Measurements from ENCODE around the gene SPATS1. TPM values are rescaled to one million over a fixed set of nuclear protein-coding genes. Genes with fewer than 3 reads are reported as not detected.
"Not testable (repeated sequence)": the region's sequence is repeated elsewhere in the genome, so short reads cannot be mapped to it uniquely, and the experiment has no call there.

The SPATS1 gene
- total RNA-seq, 1 experiment from 2014 or later = not detected

- DNase-seq (ENCODE audit: low read depth, low spot score) = peak; percentile 65
- H3K9me3 ChIP-seq (ENCODE audit: control insufficient read depth, insufficient read depth, low read depth, low read length) = no peaks in the 10 kb centered on the region
- in situ Hi-C loops (cut with HindIII; ENCODE audit: low pct_unique_long_range_greater_than_20kb, low sequenced_read_pairs) (no loop called here), intact Hi-C loops (cut with micrococcal nuclease; ENCODE audit: unreplicated experiment) (no loop called here)
- peak within 1 kb of the TSS; percentile 81 for H3K27ac ChIP-seq (ENCODE audit: low read length)
- POLR2A ChIA-PET = interaction anchor here (0.6 to 0.7 kb wide), 2 partner anchors 16 to 484 kb away, joined by 3 to 4 read pairs; no protein-coding TSS in a partner anchor
- peak; percentile 99 for ATAC-seq
- H3K4me3 ChIP-seq (ENCODE audit: low read depth in 2 of 2, low read length in 2 of 2) = peak within 1 kb of the TSS; percentile 66 to 98
- peaks cover 7% of the 10 kb centered on the region; the same call in 1 of the 2 replicates for H3K4me1 ChIP-seq (ENCODE audit: control insufficient read depth, insufficient read depth, low read length)
- CTCF ChIA-PET = interaction anchor here (0.5 to 1.0 kb wide), 3 partner anchors 13 to 44 kb away, joined by 3 to 4 read pairs (median 3); no protein-coding TSS in a partner anchor
- H3K36me3 ChIP-seq (ENCODE audit: control insufficient read depth, insufficient read depth, low read length) = peaks cover 6% of the 10 kb centered on the region
- peaks cover 4% of the 10 kb centered on the region for H3K27me3 ChIP-seq (ENCODE audit: control insufficient read depth, insufficient read depth, low read length)
- TF ChIP-seq CTCF (IDR thresholded peaks at IDR 0.05) (peak; percentile 98), POLR2AphosphoS5 (IDR thresholded peaks at IDR 0.05; ENCODE audit: low read depth, low read length) (peak; percentile 89), TCF7L2 (IDR thresholded peaks at IDR 0.05; ENCODE audit: low read depth, low read length) (no peak), REST (IDR thresholded peaks at IDR 0.05; ENCODE audit: insufficient read depth in 1 of 2, low read depth in 2 of 2, low read length in 1 of 2) (peak; percentile 10 to 48; a peak in 1 of 4 replicates), SIN3A (IDR thresholded peaks at IDR 0.05; ENCODE audit: borderline replicate concordance, insufficient read depth, low read depth, low read length) (peak; percentile 87; the same call in 1 of the 2 replicates)
- BruUV-seq (replicated peaks) = no TSS peak
Measured at GRCh38 chr6:44312901-44313788, 29.3 kb upstream of the SPATS1 start, which contains the start of gene AARS2. TSS of gene AARS2 (minus strand) at chr6:44313347. CDS start at chr6:44313323, 24 bp downstream.

GRCh38 chr6:44314657-44315056 lies 27.8 kb upstream of the SPATS1 start:
- H3K9me3 ChIP-seq (ENCODE audit: control insufficient read depth, insufficient read depth, low read depth, low read length); intact Hi-C loops (cut with micrococcal nuclease; ENCODE audit: unreplicated experiment); H3K4me3 ChIP-seq (ENCODE audit: low read depth in 2 of 2, low read length in 2 of 2); POLR2A ChIA-PET; H3K36me3 ChIP-seq (ENCODE audit: control insufficient read depth, insufficient read depth, low read length); DNase-seq (ENCODE audit: low read depth, low spot score); H3K27ac ChIP-seq (ENCODE audit: low read length); in situ Hi-C loops (cut with HindIII; ENCODE audit: low pct_unique_long_range_greater_than_20kb, low sequenced_read_pairs); H3K4me1 ChIP-seq (ENCODE audit: control insufficient read depth, insufficient read depth, low read length); BruUV-seq (replicated peaks); ATAC-seq; CTCF ChIA-PET: not testable (repeated sequence)
- peaks cover 14% of the 10 kb centered on the region for H3K27me3 ChIP-seq (ENCODE audit: control insufficient read depth, insufficient read depth, low read length)

- H3K9me3 ChIP-seq (ENCODE audit: control insufficient read depth, insufficient read depth, low read depth, low read length) = no peaks in the 10 kb centered on the region
- in situ Hi-C loops (cut with HindIII; ENCODE audit: low pct_unique_long_range_greater_than_20kb, low sequenced_read_pairs) (no loop called here), intact Hi-C loops (cut with micrococcal nuclease; ENCODE audit: unreplicated experiment) (no loop called here)
- ChIA-PET POLR2A (no interaction called here), CTCF (no interaction called here)
- no peak overlapping the region for H3K4me3 ChIP-seq (ENCODE audit: low read depth in 2 of 2, low read length in 2 of 2)
- no peak overlapping the region for H3K27ac ChIP-seq (ENCODE audit: low read length)
- no peak for TF ChIP-seq REST (IDR thresholded peaks at IDR 0.05; ENCODE audit: insufficient read depth in 1 of 2, low read depth in 2 of 2, low read length in 1 of 2)
- TF ChIP-seq CTCF (IDR thresholded peaks at IDR 0.05) = no peak
- TF ChIP-seq POLR2AphosphoS5 (IDR thresholded peaks at IDR 0.05; ENCODE audit: low read depth, low read length) = no peak
- no TSS peak for BruUV-seq (replicated peaks)
- ATAC-seq (no peak), DNase-seq (ENCODE audit: low read depth, low spot score) (no peak)
- H3K27me3 ChIP-seq (ENCODE audit: control insufficient read depth, insufficient read depth, low read length) = peaks cover 16% of the 10 kb centered on the region
- peaks cover 7% of the 10 kb centered on the region; the same call in 1 of the 2 replicates for H3K4me1 ChIP-seq (ENCODE audit: control insufficient read depth, insufficient read depth, low read length)
- H3K36me3 ChIP-seq (ENCODE audit: control insufficient read depth, insufficient read depth, low read length) = peaks cover 2% of the 10 kb centered on the region
Measured at GRCh38 chr6:44315516-44315915, 26.9 kb upstream of the SPATS1 start.

All from Panc1 (cell line).